ENCODE measurements around the gene ALDH16A1. TPM values are rescaled to one million over a fixed set of nuclear protein-coding genes. Genes with fewer than 3 reads are reported as not detected.

Gene ALDH16A1
- total and polyA plus RNA-seq, 2 of the 4 experiments (the other 2 are of a cell fraction), result 10.4 to 12.9 TPM

GRCh38 chr19:49442354-49442753 is 10.7 kb upstream of the ALDH16A1 start:
- Histone ChIP-seq H2BK5ac (ENCODE audit: low read depth, low read length, poor library complexity, severe bottlenecking) (no peak overlapping the region), H3K4me2 (ENCODE audit: low read depth, low read length) (peak overlapping the region; percentile 34), H4K20me1 (ENCODE audit: insufficient read depth, low read length) (peaks cover 3% of the 10 kb centered on the region; the same call in 1 of the 2 replicates), H4K8ac (ENCODE audit: low read depth in 2 of 2, low read length in 2 of 2) (no peak overlapping the region), H3K18ac (ENCODE audit: low read depth, low read length) (no peak overlapping the region), H3K23ac (ENCODE audit: low read depth, low read length) (no peak overlapping the region), H3K27ac (ENCODE audit: insufficient read depth, low read length) (no peak overlapping the region), H2AK5ac (ENCODE audit: low read depth, low read length) (no peak overlapping the region), H3K9ac (ENCODE audit: low read depth, low read length) (no peak overlapping the region), H3K79me1 (ENCODE audit: low read depth in 1 of 2, low read length in 2 of 2) (no peaks in the 10 kb centered on the region), H2AK9ac (replicated peaks; ENCODE audit: low read depth, low read length, poor library complexity) (no peak overlapping the region), H3K9me3 (ENCODE audit: control insufficient read depth, insufficient read depth, low read length) (no peaks in the 10 kb centered on the region), H3K14ac (replicated peaks; ENCODE audit: low read depth, low read length) (no peak overlapping the region), H3K4me3 (ENCODE audit: insufficient read depth, low read depth, low read length) (no peak overlapping the region; the same call in none of the 2 replicates), H3K4me1 (ENCODE audit: control insufficient read depth, insufficient read depth, low read length) (no peaks in the 10 kb centered on the region), H3K56ac (ENCODE audit: extremely low read depth, insufficient read depth, low read length) (no peak overlapping the region), H2BK20ac (ENCODE audit: low read depth, low read length) (no peak overlapping the region), H2BK120ac (ENCODE audit: low read depth, low read length) (no peak overlapping the region), H4K5ac (ENCODE audit: low read depth, low read length) (no peak overlapping the region), H3K27me3 (ENCODE audit: control insufficient read depth, insufficient read depth, low read length) (peaks cover 49% of the 10 kb centered on the region), H2BK15ac (ENCODE audit: low read depth, low read length) (no peak overlapping the region; the same call in 2 of the 3 replicates), H3K9me1 (ENCODE audit: insufficient read depth, low read length) (peaks cover 3% of the 10 kb centered on the region; the same call in 1 of the 2 replicates), H3K4ac (ENCODE audit: low read depth, low read length) (no peak overlapping the region), H2AFZ (replicated peaks; ENCODE audit: low read length, poor library complexity) (peak overlapping the region; percentile 87), H3K36me3 (ENCODE audit: control insufficient read depth, insufficient read depth, low read length) (peaks cover 4% of the 10 kb centered on the region; the same call in 1 of the 2 replicates), H4K91ac (ENCODE audit: insufficient read depth, low read depth, low read length) (no peak overlapping the region)
- ATAC-seq (ENCODE audit: low read depth) (no peak), DNase-seq (no peak)
- in situ Hi-C loops (cut with MboI; ENCODE audit: low sequenced_read_pairs) (loop anchor here (10.0 kb wide), 1 partner anchor 48 kb away; no protein-coding TSS in a partner anchor), intact Hi-C loops (cut with micrococcal nuclease) (no loop called here), dilution Hi-C loops (cut with HindIII; ENCODE audit: low sequenced_read_pairs, unreplicated experiment) (no loop called here)
- WGBS, 2 experiments (ENCODE audit: extremely low coverage in 2 of 2, insufficient read length in 1 of 2), result 8% methylated on average over 6 of the region's 11 CpGs; no CpG with 5 or more reads in 1 of the 2 experiments
- POLR2A ChIA-PET (ENCODE audit: unreplicated experiment), result no interaction called here
- CTCF ChIA-PET, result interaction anchor here (0.6 kb wide), 1 partner anchor 177 kb away, joined by 3 read pairs; no protein-coding TSS in a partner anchor
- TF ChIP-seq CTCF (conservative IDR thresholded peaks at IDR 0.05; ENCODE audit: low read depth, low read length) (no peak), RAD21 (IDR thresholded peaks at IDR 0.05; ENCODE audit: low read length) (no peak), CEBPB (IDR thresholded peaks at IDR 0.05; ENCODE audit: low read depth, low read length) (no peak), MAFK (IDR thresholded peaks at IDR 0.05; ENCODE audit: low read depth, low read length) (no peak), FOS (IDR thresholded peaks at IDR 0.05; ENCODE audit: low read depth, low read length) (no peak), POLR2A (IDR thresholded peaks at IDR 0.05; ENCODE audit: low read depth, low read length) (no peak), BHLHE40 (IDR thresholded peaks at IDR 0.05; ENCODE audit: low read depth, low read length) (no peak), USF2 (IDR thresholded peaks at IDR 0.05; ENCODE audit: low read depth, low read length) (no peak), RFX5 (IDR thresholded peaks at IDR 0.05; ENCODE audit: low read depth, low read length) (no peak), CHD1 (IDR thresholded peaks at IDR 0.05; ENCODE audit: low read depth, low read length) (no peak), MXI1 (IDR thresholded peaks at IDR 0.05; ENCODE audit: borderline replicate concordance, low read depth, low read length) (no peak), SMC3 (IDR thresholded peaks at IDR 0.05; ENCODE audit: low read depth, low read length) (no peak)
- BruUV-seq (replicated peaks), result no TSS peak

All from IMR-90 (cell line).